ENCODE results near the gene DENND6B.

DNA sequence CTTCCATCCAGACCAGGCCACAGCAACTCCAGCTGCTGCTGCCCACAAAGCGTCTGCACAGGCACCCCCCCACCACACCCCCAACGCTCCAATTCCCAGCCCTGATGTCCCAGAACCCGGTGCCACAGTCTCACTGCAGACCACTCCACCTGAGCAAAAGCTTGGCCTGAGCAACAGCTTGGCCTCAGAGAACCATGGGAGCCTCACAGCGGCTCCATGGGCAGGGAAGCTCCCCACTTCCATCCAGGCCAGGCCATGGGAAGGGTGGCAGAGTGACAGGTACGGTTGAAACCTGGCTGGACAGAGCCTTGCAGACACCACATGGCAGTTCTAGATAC lies 32.5 kb downstream of the DENND6B start:
- TF ChIP-seq, protein P1, sequence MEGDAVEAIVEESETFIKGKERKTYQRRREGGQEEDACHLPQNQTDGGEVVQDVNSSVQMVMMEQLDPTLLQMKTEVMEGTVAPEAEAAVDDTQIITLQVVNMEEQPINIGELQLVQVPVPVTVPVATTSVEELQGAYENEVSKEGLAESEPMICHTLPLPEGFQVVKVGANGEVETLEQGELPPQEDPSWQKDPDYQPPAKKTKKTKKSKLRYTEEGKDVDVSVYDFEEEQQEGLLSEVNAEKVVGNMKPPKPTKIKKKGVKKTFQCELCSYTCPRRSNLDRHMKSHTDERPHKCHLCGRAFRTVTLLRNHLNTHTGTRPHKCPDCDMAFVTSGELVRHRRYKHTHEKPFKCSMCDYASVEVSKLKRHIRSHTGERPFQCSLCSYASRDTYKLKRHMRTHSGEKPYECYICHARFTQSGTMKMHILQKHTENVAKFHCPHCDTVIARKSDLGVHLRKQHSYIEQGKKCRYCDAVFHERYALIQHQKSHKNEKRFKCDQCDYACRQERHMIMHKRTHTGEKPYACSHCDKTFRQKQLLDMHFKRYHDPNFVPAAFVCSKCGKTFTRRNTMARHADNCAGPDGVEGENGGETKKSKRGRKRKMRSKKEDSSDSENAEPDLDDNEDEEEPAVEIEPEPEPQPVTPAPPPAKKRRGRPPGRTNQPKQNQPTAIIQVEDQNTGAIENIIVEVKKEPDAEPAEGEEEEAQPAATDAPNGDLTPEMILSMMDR (IDR thresholded peaks at IDR 0.05), result no peak
- TF ChIP-seq POLR2A (IDR thresholded peaks at IDR 0.05), result no peak
